K562 (cell line): ENCODE results near the gene OVCA2. TPM values are rescaled to one million over a fixed set of nuclear protein-coding genes. Genes with fewer than 3 reads are reported as not detected.

Experiments used
- CREM ChIP-seq: IDR thresholded peaks from 2 replicates; pipeline ENCODE4 v1.6.1; 2014; ENCODE audit warnings: antibody characterized with exemption, low read depth
- EGR1 ChIP-seq: fragments of 450-650 bp; conservative IDR thresholded peaks from 2 replicates; pipeline ENCODE4 v1.6.1; 2017; ENCODE audit warnings: mild to moderate bottlenecking
- GTF3C2 ChIP-seq: IDR thresholded peaks from 3 replicates; pipeline ENCODE4 v1.6.1; 2011; ENCODE audit warnings: borderline replicate concordance, mild to moderate bottlenecking, moderate library complexity; ENCODE audit not compliant: insufficient read length; ENCODE audit errors: extremely low read depth
- HOXB6 ChIP-seq: fragments of 250-450 bp; sonication (Bioruptor Pico); IDR thresholded peaks from 2 replicates; pipeline ENCODE4 v1.5.1; 2022; ENCODE audit warnings: mild to moderate bottlenecking, borderline replicate concordance
- MIER1 ChIP-seq: fragments of 450-650 bp; IDR thresholded peaks from 2 replicates; pipeline ENCODE4 v1.6.1; 2016; ENCODE audit warnings: antibody characterized with exemption, mild to moderate bottlenecking, low read depth
- PKNOX1 ChIP-seq: fragments of 450-650 bp; IDR thresholded peaks from 2 replicates; pipeline ENCODE4 v1.6.1; 2016
- REST ChIP-seq, 2 experiments: fragments of 450-650 bp; formaldehyde crosslinking in 1 of 2; IDR thresholded peaks; 2 replicates each; pipeline versions ENCODE4 v1.4.0 to v1.6.1; 2014 to 2020; ENCODE audit warnings: mild to moderate bottlenecking in 2 of 2, borderline replicate concordance in 1 of 2, low read depth in 1 of 2
- SNRNP70 ChIP-seq: fragments of 200-400 bp; formaldehyde crosslinking; optimal IDR thresholded peaks from 2 replicates; pipeline ENCODE3; 2017; ENCODE audit warnings: low read depth, low read length
- SRSF3 ChIP-seq: fragments of 200-400 bp; formaldehyde crosslinking; IDR thresholded peaks from 2 replicates; pipeline ENCODE4 v1.6.1; 2016; ENCODE audit warnings: mild to moderate bottlenecking, low read length, moderate library complexity; ENCODE audit not compliant: insufficient read depth
- USF1 ChIP-seq: sonication (generic); formaldehyde crosslinking; IDR thresholded peaks from 2 replicates; pipeline ENCODE4 v1.9.0; 2022; ENCODE audit warnings: mild to moderate bottlenecking, missing genetic modification reagents
- YY1 ChIP-seq, 3 experiments: IDR thresholded peaks; 2 replicates each; pipeline ENCODE4 v1.6.1; 2011; ENCODE audit warnings: low read length in 2 of 3, mild to moderate bottlenecking in 2 of 3, moderate library complexity in 2 of 3, borderline replicate concordance in 1 of 3, control low read depth in 1 of 3, low read depth in 1 of 3; ENCODE audit not compliant: insufficient read depth in 3 of 3, insufficient replicate concordance in 2 of 3, control insufficient read depth in 1 of 3, insufficient read length in 1 of 3; ENCODE audit errors: extremely low read depth in 1 of 3
- ZKSCAN8 ChIP-seq: fragments of 200-800 bp; sonication (Bioruptor generic); IDR thresholded peaks from 2 replicates; pipeline ENCODE4 v1.6.1; 2016; ENCODE audit warnings: missing genetic modification characterization, missing compliant biosample characterization
- polyA plus RNA-seq, 8 experiments: library from polyadenylated mRNA; depleted of rRNA in 4 of 8; stranded (reverse) in 5 of 8; unstranded in 3 of 8; fragments of >200 nt; fragmentation: Nextera tagmentation in 2 of 8; fragmentation: Illumina TruSeq in 1 of 8; extraction: Ambion mirVana in 2 of 8; extraction: Trizol in 1 of 8; gene quantifications; 2 replicates each; pipeline versions ENCODE4 v1.2.1 to v1.2.3, GENCODE V29; 2011 to 2014; ENCODE audit warnings: inconsistent platforms in 1 of 8, missing spikeins in 1 of 8
- total RNA-seq, 7 experiments: library from RNA; depleted of rRNA in 6 of 7; stranded (reverse); fragments of >200 nt in 6 of 7; fragmentation: Illumina TruSeq in 2 of 7; extraction: Trizol in 2 of 7; gene quantifications; 2 replicates each; pipeline versions ENCODE4 v1.2.1 to v1.2.3, GENCODE V29; 2011 to 2021; ENCODE audit warnings: low replicate concordance in 1 of 7

OVCA2 gene
- total and polyA plus RNA-seq, 9 of the 15 experiments (the other 6 are each of a cell fraction or from before 2014, with no cell fraction given) = 3.0 to 23.7 (median 14.1) TPM

- TF ChIP-seq HOXB6 (CRISPR knock-in tag) (no peak), MIER1 (no peak), SNRNP70 (no peak), PKNOX1 (peak; percentile 64), REST (IDR thresholded peaks at IDR 0.05; ENCODE audit: borderline replicate concordance) (peak; percentile 51; the same call in 1 of the 2 replicates), REST (CRISPR knock-in tag; IDR thresholded peaks at IDR 0.05; ENCODE audit: low read depth) (no peak), SRSF3 (no peak), CREM (0 out of 2 replicates have a peak, but pooled peaks have one; percentile 29), USF1 (CRISPR knock-in tag) (no peak), YY1 (IDR thresholded peaks at IDR 0.05; ENCODE audit: borderline replicate concordance in 1 of 3, control insufficient read depth in 1 of 3, extremely low read depth in 1 of 3, insufficient read depth in 3 of 3, insufficient read length in 1 of 3, insufficient replicate concordance in 2 of 3, low read depth in 1 of 3, low read length in 2 of 3) (no peak), EGR1 (peak; percentile 85), ZKSCAN8 (no peak), GTF3C2 (no peak)
These were observed 11.1 kb upstream of the OVCA2 start (continued) for GRCh38 chr17:2030779-2031163.
